ENCODE measurements around the gene FAM135A.

- TF ChIP-seq, protein P1, sequence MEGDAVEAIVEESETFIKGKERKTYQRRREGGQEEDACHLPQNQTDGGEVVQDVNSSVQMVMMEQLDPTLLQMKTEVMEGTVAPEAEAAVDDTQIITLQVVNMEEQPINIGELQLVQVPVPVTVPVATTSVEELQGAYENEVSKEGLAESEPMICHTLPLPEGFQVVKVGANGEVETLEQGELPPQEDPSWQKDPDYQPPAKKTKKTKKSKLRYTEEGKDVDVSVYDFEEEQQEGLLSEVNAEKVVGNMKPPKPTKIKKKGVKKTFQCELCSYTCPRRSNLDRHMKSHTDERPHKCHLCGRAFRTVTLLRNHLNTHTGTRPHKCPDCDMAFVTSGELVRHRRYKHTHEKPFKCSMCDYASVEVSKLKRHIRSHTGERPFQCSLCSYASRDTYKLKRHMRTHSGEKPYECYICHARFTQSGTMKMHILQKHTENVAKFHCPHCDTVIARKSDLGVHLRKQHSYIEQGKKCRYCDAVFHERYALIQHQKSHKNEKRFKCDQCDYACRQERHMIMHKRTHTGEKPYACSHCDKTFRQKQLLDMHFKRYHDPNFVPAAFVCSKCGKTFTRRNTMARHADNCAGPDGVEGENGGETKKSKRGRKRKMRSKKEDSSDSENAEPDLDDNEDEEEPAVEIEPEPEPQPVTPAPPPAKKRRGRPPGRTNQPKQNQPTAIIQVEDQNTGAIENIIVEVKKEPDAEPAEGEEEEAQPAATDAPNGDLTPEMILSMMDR (IDR thresholded peaks at IDR 0.05; ENCODE audit: low read length) = no peak
- no peak for TF ChIP-seq EZH2 (IDR thresholded peaks at IDR 0.05; ENCODE audit: borderline replicate concordance, low read length)
These were observed 31.9 kb upstream of the FAM135A start for GRCh38 chr6:70381417-70381782.

All from OCI-LY1 (cell line).